NCI-H2107 treated with DMSO at 0.1 percent for 48 hours (cell line): ENCODE data around the gene ALMS1.
"Not testable (repeated sequence)": the region's sequence is repeated elsewhere in the genome, so short reads cannot be mapped to it uniquely, and the experiment has no call there.

Source experiments
- DNase-seq: peaks from one replicate; lab custom pipeline; 2025; ENCODE audit not compliant: unreplicated experiment; lab: John Stamatoyannopoulos, UW

ALMS1 gene

DNA sequence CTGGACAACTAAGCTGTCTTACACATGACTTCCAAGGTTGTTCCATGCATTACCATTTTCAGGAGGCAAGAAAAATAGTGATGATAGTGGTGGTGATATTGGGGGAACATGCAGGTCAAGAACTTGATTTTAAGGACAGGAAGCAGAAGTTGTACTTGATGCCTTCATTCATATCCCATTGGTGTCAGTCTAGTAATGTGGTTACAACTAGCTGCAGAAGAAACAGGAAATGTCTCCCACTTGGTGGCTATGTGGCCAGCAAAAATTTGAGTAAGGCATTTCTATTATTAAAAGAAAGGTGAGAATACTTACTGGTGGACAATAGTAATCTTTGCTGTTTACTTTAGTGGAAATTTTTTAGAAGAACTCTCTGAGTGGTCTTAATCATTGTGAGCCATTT is 103.4 kb downstream of the ALMS1 start:
- no peak for DNase-seq

- no peak for DNase-seq
Measured at GRCh38 chr2:73494031-73494430, 108.4 kb downstream of the ALMS1 start.

DNA sequence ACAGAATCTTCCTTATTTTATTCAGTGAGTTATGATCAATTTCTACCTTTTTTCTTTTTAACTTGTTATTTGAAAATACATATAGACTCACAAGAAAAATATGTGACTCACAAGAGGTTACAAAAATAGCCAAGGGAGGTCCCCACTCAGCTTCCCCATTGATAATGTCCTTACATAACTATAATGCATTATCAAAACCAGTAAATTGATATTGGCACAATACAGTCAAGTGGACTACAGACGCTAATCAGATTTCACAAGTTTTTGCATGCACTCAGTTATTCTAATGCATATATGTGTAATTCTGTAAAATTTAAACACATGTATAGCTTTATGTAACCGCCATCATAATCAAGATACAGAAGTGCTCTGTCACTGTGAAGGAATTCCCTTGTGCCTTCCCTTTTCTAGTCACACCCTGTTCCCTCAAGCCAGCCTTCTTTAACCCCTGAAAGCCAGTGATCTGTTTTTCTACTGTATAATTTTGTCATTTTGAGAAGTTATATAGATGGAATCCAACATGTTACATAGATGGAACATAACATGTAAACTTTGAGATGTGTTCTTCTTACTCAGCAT is 118.4 kb downstream of the ALMS1 start:
- DNase-seq, result no peak

GRCh38 chr2:73504850-73505249 is 119.2 kb downstream of the ALMS1 start:
- DNase-seq, result not testable (repeated sequence)

DNA sequence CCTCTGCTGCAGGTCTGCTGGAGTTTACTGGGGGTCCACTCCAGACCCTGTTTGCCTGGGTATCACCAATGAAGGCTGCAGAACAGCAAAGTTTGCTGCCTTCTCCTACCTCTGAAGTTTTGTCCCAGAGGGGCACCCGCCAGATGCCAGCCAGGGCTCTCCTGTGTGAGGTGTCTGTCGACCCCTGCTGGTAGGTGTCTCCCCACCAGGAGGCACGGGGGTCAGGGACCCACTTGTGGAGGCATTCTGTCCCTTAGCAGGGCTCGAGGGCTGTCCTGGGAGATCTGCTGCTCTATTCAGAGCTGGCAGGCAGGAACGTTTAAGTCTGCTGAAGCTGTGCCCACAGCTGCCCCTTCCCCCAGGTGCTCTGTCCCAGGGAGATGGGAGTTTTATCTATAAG is 124.8 kb downstream of the ALMS1 start:
- DNase-seq, result not testable (repeated sequence)

GRCh38 chr2:73516033-73516432 is 130.4 kb downstream of the ALMS1 start:
- DNase-seq, result no peak

DNA sequence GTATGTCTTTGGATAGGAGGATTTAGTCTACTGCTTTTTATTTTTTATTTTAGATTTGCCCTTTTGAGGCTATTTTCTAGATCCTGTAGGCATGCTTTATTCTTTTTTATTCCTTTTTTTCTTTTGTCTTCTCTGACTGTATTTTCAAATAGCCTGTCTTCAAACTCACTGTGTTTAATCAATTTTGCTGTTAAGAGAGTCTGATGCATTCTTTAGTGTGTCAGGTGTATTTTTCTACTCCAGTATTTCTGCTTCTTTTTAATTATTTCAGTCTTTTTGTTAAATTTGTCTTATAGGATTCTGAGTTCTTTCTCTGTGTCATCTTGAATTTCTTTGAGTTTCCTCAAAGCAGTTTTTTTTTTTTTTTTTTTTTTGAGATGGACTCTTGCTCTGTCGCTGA is 143.1 kb downstream of the ALMS1 start:
- DNase-seq, result no peak

GRCh38 chr2:73530773-73531172 is 145.1 kb downstream of the ALMS1 start:
- DNase-seq, result not testable (repeated sequence)

DNA sequence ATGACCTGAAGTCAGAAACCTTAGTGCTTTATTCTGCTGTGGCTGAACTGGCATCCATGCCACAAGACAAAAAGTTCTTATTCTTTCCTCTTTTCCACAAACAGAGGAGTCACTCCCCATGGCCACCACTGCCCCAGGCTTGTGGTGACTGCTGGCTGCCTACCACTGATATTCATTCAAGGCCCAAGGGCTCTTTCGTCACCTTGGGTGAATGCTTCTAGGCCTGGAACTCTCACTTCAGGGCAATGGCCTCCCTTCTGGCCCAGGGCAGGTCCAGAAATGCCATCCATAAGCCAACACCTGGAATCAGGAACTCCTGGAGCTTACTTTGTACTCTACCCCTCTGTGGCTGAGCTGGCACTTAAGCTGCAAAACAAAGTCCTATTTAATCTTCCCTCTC is 146.7 kb downstream of the ALMS1 start:
- no peak for DNase-seq

DNA sequence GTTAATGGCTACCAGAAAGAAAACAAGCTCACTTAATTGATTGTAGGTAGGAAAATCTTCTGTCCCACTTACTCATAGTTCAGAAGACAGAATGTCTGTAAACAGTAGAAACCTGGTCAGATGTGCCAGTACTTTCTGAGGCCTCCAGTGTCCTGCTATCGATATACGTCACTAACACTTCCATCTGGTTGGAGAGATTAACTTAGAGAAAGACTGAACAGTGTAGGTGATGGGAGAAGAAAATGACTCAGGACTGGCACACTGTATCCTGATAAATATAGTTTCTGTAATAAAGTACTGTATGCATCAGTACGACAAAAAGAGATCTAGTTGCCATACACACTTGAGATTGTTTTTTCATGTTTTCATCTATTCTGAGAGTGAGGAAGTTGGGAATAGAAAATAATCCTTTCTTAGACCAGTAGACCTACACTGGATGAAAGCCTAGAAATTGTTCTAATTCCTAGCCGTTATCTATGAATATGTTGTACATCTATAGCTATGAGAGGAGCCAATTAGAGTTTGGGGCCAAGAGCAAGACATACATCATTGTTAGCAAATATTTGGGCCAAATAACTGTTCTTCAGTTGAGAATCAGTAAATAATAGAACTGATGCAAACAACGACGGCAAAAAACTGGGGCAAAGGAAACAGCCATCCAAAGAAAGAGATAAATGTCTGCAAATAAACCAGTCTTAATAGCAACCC is 150.7 kb downstream of the ALMS1 start:
- DNase-seq, result no peak

GRCh38 chr2:73560875-73561274 is 175.2 kb downstream of the ALMS1 start:
- not testable (repeated sequence) for DNase-seq

DNA sequence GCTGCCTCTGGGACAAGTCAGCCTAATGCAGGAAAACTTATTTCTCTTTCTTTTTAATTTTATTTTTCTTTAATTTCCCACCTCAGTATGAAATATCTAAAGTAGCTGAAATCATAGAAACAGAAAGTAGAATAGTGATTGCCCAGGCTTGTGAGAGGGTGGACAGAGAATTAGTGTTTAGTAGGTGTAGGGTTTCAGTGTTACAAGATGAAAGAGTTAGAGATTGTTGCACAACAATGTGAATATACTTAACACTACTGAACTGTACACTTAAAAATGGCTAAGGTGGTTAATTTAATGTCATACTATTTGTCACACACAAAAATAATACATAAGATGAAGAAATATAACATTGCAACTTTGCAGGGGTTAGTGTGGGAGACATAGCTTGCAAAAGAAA is 175.8 kb downstream of the ALMS1 start:
- peak; percentile 12 for DNase-seq

DNA sequence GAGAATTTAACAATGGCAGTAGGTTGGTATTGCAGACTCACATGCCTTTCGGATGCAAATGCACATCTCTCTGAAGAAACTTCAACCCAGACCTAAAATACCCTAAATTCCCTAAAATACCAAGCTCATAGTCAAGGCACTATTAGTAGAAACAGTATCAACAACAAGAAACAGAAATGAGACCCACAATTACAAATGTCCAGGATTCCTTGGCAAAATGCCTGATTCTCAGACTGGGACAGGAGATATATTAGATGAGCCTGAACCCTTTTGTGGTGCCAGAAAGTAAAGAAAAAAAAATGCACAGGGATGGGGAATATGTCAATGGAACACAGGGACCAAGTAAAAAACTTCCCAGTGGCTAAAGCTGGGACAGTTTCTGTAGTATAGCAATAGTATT is 179.3 kb downstream of the ALMS1 start:
- DNase-seq, result no peak

DNA sequence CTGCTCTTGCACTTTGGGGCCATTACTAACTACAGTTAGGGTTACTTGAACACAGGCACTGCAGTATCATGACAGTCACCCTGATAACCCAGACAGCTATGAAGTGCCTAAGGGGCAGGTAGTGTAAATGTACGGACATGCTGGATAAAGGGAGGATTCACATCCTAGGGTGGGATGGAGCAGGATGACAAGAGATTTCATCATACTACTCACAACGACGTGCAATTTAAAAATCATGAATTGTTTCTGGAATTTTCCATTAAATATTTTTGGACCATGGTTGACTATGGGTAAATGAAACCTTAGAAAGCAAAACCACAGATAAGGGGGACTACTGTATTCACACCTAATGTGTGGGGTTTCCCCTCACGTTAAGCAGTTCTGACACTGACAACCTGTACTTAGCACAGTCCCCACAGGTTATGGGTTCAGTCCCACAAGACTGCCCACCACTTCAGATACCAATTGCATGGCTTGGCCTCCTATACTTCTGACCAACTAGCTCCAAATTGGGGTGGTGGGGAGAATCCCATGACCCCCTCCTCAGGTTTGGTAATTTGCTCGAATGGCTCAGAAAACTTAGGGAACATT is 180.7 kb downstream of the ALMS1 start:
- DNase-seq, result no peak

DNA sequence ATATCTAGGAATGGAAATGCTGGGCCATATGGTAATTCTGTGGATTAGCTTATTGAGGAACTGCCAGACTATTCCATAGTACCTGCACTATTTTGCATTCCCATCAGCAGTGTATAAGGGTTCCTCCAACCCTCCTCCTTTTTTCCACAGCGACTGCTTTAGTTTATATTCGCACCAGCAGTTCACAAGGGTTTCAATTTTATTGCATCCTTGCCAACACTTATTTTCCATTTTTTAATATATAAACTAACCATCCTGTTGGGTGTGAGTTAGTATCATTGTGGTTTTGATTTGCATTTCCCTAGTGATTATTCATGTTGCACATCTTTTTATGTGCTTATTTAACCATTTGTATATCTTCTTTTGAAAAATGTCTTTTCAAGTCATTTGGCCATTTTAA is 189.6 kb downstream of the ALMS1 start:
- no peak for DNase-seq

GRCh38 chr2:73582364-73582763 is 196.7 kb downstream of the ALMS1 start:
- DNase-seq, result no peak

DNA sequence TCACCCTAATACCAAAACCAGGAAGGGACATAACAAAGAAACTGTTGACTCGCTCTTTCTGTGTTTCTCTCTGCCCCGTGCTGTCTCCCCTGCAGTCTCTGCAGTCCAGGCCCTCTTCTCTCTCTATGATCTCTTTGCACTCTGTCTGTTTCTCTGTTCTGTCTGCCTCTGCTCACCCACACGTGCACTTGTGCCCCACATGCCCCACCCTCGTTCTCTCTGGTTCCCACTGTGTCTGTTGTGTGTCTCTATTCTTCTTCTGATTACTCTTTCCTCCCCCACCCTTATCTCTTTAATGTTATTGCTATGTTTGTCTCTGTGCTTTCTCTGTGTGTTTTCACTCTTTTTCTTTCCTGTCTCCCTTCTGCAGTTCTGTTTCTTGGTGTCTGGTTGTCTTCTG is 202.5 kb downstream of the ALMS1 start:
- DNase-seq, result peak; percentile 8

DNA sequence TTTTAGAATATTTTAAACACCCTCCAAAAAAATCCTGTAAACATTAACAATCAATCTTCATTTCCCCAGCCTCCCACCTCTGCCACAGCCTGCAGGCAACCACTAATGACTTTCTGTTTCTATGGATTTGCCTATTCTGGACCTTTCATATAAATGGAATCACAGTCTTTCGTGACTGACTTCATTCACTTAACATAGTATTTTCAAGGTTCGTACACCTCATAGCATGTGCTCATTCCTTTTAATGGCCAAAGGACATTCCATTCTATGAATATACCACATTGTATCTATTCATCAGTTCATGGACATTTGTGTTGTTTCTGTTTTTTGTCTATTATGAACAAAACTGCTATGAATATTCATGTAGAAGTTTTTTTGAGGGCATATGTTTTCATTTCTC is 208.0 kb downstream of the ALMS1 start:
- no peak for DNase-seq

- no peak for DNase-seq
Measured at GRCh38 chr2:73594251-73594650, 208.6 kb downstream of the ALMS1 start.

- no peak for DNase-seq
Measured at GRCh38 chr2:73601780-73602179, 216.1 kb downstream of the ALMS1 start.

- not testable (repeated sequence) for DNase-seq
Measured at GRCh38 chr2:73603099-73603588, 217.5 kb downstream of the ALMS1 start.

GRCh38 chr2:73604589-73604988 is 219.0 kb downstream of the ALMS1 start:
- not testable (repeated sequence) for DNase-seq
